IMR-90 (cell line): ENCODE results near the gene VAV3. TPM values are rescaled to one million over a fixed set of nuclear protein-coding genes. Genes with fewer than 3 reads are reported as not detected.

ENCODE experiments used
- ATAC-seq: fragments of 200-7000 bp; cut with Tn5 transposase; 2 replicates; pipeline ENCODE4 v1.9.1; 2020; ENCODE audit warnings: low read depth, mild to moderate bottlenecking, moderate library complexity
- BruUV-seq: library from RNA; stranded (reverse); fragments of 400-500 nt; replicated peaks from 2 replicates; lab custom pipeline; 2021; lab: Mats Ljungman, UMichigan
- CTCF ChIA-PET: fragments of 300-600 bp; formaldehyde crosslinking; extraction: SDS; loops from one replicate; lab custom pipeline; 2021; ENCODE audit warnings: antibody characterized with exemption; lab: Yijun Ruan, JAX
- POLR2A ChIA-PET: fragments of 300-600 bp; sonication (Branson Sonifier 250); formaldehyde crosslinking; loops from one replicate; lab custom pipeline; 2022; ENCODE audit warnings: antibody characterized with exemption; ENCODE audit not compliant: unreplicated experiment; lab: Charles Lee
- DNase-seq: peaks from one replicate; pipeline ENCODE4 v3.0.0; 2013
- H2AFZ ChIP-seq: replicated peaks from 2 replicates; pipeline ENCODE3; 2013; ENCODE audit warnings: low read length, mild to moderate bottlenecking; ENCODE audit not compliant: poor library complexity
- H2AK5ac ChIP-seq: 2 replicates; pipeline ENCODE4 v1.6.1; 2013; ENCODE audit warnings: low read depth, low read length, inconsistent platforms
- H2AK9ac ChIP-seq: replicated peaks from 2 replicates; pipeline ENCODE3; 2013; ENCODE audit warnings: mild to moderate bottlenecking, low read depth, low read length, moderate library complexity; ENCODE audit not compliant: poor library complexity
- H2BK120ac ChIP-seq: 2 replicates; pipeline ENCODE4 v1.6.1; 2013; ENCODE audit warnings: low read depth, low read length, inconsistent platforms
- H2BK15ac ChIP-seq: 3 replicates; pipeline ENCODE4 v1.6.1; 2013; ENCODE audit warnings: low read depth, low read length, inconsistent platforms
- H2BK20ac ChIP-seq: 2 replicates; pipeline ENCODE4 v1.6.1; 2013; ENCODE audit warnings: low read depth, mild to moderate bottlenecking, inconsistent platforms, low read length, moderate library complexity
- H2BK5ac ChIP-seq: 2 replicates; pipeline ENCODE4 v1.6.1; 2013; ENCODE audit warnings: mild to moderate bottlenecking, low read depth, low read length, inconsistent platforms; ENCODE audit not compliant: poor library complexity, severe bottlenecking
- H3K14ac ChIP-seq: replicated peaks from 2 replicates; pipeline ENCODE4 v1.6.1; 2013; ENCODE audit warnings: low read depth, low read length, inconsistent platforms
- H3K18ac ChIP-seq: 2 replicates; pipeline ENCODE4 v1.6.1; 2013; ENCODE audit warnings: low read depth, low read length, control low read depth
- H3K23ac ChIP-seq: 2 replicates; pipeline ENCODE4 v1.6.1; 2013; ENCODE audit warnings: low read depth, low read length, inconsistent platforms
- H3K27ac ChIP-seq: 2 replicates; pipeline ENCODE4 v1.5.1; 2013; ENCODE audit warnings: mild to moderate bottlenecking, control low read depth, low read length; ENCODE audit not compliant: insufficient read depth
- H3K27me3 ChIP-seq: 2 replicates; pipeline ENCODE4 v1.6.1; 2013; ENCODE audit warnings: low read length; ENCODE audit not compliant: control insufficient read depth, insufficient read depth
- H3K36me3 ChIP-seq: 2 replicates; pipeline ENCODE4 v1.6.1; 2013; ENCODE audit warnings: low read length, mixed read lengths; ENCODE audit not compliant: control insufficient read depth, insufficient read depth
- H3K4ac ChIP-seq: 2 replicates; pipeline ENCODE4 v1.6.1; 2013; ENCODE audit warnings: low read depth, low read length, inconsistent platforms
- H3K4me1 ChIP-seq: 2 replicates; pipeline ENCODE4 v1.6.1; 2013; ENCODE audit warnings: low read length, mixed read lengths; ENCODE audit not compliant: control insufficient read depth, insufficient read depth
- H3K4me2 ChIP-seq: 2 replicates; pipeline ENCODE4 v1.6.1; 2013; ENCODE audit warnings: low read depth, mild to moderate bottlenecking, control low read depth, low read length, moderate library complexity
- H3K4me3 ChIP-seq: 2 replicates; pipeline ENCODE4 v1.5.1; 2013; ENCODE audit warnings: low read depth, mild to moderate bottlenecking, control low read depth, low read length, moderate library complexity; ENCODE audit not compliant: insufficient read depth
- H3K56ac ChIP-seq: 2 replicates; pipeline ENCODE4 v1.6.1; 2013; ENCODE audit warnings: low read length, inconsistent platforms; ENCODE audit not compliant: insufficient read depth; ENCODE audit errors: extremely low read depth
- H3K79me1 ChIP-seq, 2 experiments: 2 replicates each; pipeline ENCODE4 v1.6.1; 2013; ENCODE audit warnings: low read length in 2 of 2, inconsistent platforms in 1 of 2, low read depth in 1 of 2
- H3K9ac ChIP-seq: 2 replicates; pipeline ENCODE4 v1.6.1; 2013; ENCODE audit warnings: low read depth, low read length, control low read depth
- H3K9me1 ChIP-seq: 2 replicates; pipeline ENCODE4 v1.6.1; 2013; ENCODE audit warnings: low read length, inconsistent platforms; ENCODE audit not compliant: insufficient read depth
- H3K9me3 ChIP-seq: 2 replicates; pipeline ENCODE4 v1.6.1; 2013; ENCODE audit warnings: low read length; ENCODE audit not compliant: control insufficient read depth, insufficient read depth
- H4K20me1 ChIP-seq: 2 replicates; pipeline ENCODE4 v1.6.1; 2013; ENCODE audit warnings: low read length, inconsistent platforms; ENCODE audit not compliant: insufficient read depth
- H4K5ac ChIP-seq: 2 replicates; pipeline ENCODE4 v1.6.1; 2013; ENCODE audit warnings: mild to moderate bottlenecking, low read depth, low read length, control low read depth
- H4K8ac ChIP-seq, 2 experiments: 2 replicates each; pipeline ENCODE4 v1.6.1; 2013; ENCODE audit warnings: low read depth in 2 of 2, low read length in 2 of 2, control low read depth in 1 of 2, inconsistent platforms in 1 of 2
- H4K91ac ChIP-seq: 2 replicates; pipeline ENCODE4 v1.6.1; 2013; ENCODE audit warnings: low read depth, low read length, inconsistent platforms; ENCODE audit not compliant: insufficient read depth
- BHLHE40 ChIP-seq: fragments of 150-350 bp; IDR thresholded peaks from 2 replicates; pipeline ENCODE4 v1.6.1; 2016; ENCODE audit warnings: mild to moderate bottlenecking, low read depth, low read length
- CEBPB ChIP-seq: IDR thresholded peaks from 2 replicates; pipeline ENCODE4 v1.6.1; 2012; ENCODE audit warnings: low read depth, low read length, improper control_type of control experiment
- CHD1 ChIP-seq: IDR thresholded peaks from 2 replicates; pipeline ENCODE4 v1.6.1; 2012; ENCODE audit warnings: low read depth, low read length, improper control_type of control experiment
- MAFK ChIP-seq: IDR thresholded peaks from 2 replicates; pipeline ENCODE4 v1.6.1; 2012; ENCODE audit warnings: low read depth, low read length, improper control_type of control experiment
- MAZ ChIP-seq: IDR thresholded peaks from 2 replicates; pipeline ENCODE4 v1.6.1; 2012; ENCODE audit warnings: low read depth, mild to moderate bottlenecking, low read length, improper control_type of control experiment, moderate library complexity, borderline replicate concordance
- MXI1 ChIP-seq: IDR thresholded peaks from 2 replicates; pipeline ENCODE4 v1.6.1; 2012; ENCODE audit warnings: low read depth, mild to moderate bottlenecking, low read length, moderate library complexity, borderline replicate concordance
- POLR2A ChIP-seq: IDR thresholded peaks from 2 replicates; pipeline ENCODE4 v1.6.1; 2012; ENCODE audit warnings: mild to moderate bottlenecking, low read depth, low read length
- RAD21 ChIP-seq: IDR thresholded peaks from 2 replicates; pipeline ENCODE4 v1.6.1; 2012; ENCODE audit warnings: low read length, improper control_type of control experiment
- RCOR1 ChIP-seq: IDR thresholded peaks from 2 replicates; pipeline ENCODE4 v1.6.1; 2012; ENCODE audit warnings: mild to moderate bottlenecking, low read length, improper control_type of control experiment; ENCODE audit not compliant: insufficient replicate concordance
- SMC3 ChIP-seq: fragments of 150-350 bp; IDR thresholded peaks from 2 replicates; pipeline ENCODE4 v1.6.1; 2016; ENCODE audit warnings: low read depth, mild to moderate bottlenecking, antibody characterized with exemption, low read length, moderate library complexity
- USF2 ChIP-seq: fragments of 150-350 bp; IDR thresholded peaks from 2 replicates; pipeline ENCODE4 v1.6.1; 2017; ENCODE audit warnings: mild to moderate bottlenecking, antibody characterized with exemption, low read length, low read depth
- dilution Hi-C: fragments of 300-500 bp; cut with HindIII; formaldehyde crosslinking; loops from one replicate; pipeline ENCODE4 v1.14.3; 2018; ENCODE audit warnings: low sequenced_read_pairs; ENCODE audit not compliant: unreplicated experiment
- in situ Hi-C: fragments of 300-500 bp; cut with MboI; formaldehyde crosslinking; loops from 3 replicates; pipeline ENCODE4 v1.14.3; 2019; ENCODE audit warnings: low sequenced_read_pairs, inconsistent platforms, mixed read lengths
- intact Hi-C: fragments of 100-400 bp; cut with micrococcal nuclease; formaldehyde crosslinking; loops from 2 replicates; pipeline ENCODE4 v1.10.0; 2022
- polyA plus RNA-seq, 3 experiments: library from polyadenylated mRNA; depleted of rRNA; stranded (reverse); fragments of >200 nt; gene quantifications; 2 replicates each; pipeline ENCODE4 v1.2.3, GENCODE V29; 2012; ENCODE audit warnings: low replicate concordance in 1 of 3
- total RNA-seq: library from RNA; depleted of rRNA; stranded (reverse); fragments of >200 nt; gene quantifications from 2 replicates; pipeline ENCODE4 v1.2.3, GENCODE V29; 2012

The VAV3 gene
- total and polyA plus RNA-seq, 2 of the 4 experiments (the other 2 are of a cell fraction): 0.12 to 0.18 TPM

DNA sequence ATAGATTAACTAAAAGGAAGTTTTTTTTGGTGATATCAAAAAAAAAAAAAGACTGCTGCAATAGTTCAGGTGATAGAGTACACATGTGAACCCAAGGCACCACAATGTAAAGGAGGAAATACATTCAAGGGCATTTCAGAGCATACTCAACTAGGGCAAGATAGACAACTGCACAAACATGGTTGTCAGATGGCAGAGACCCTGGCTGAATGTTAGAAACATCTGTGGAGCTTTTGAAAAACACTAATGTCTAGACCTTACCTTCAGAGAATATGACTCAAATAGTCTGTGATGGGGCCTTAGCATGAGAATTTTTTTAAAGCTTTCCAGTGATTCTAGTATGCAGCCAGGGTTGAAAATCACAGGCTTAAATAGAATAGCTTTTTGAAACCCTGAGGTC lies 173.6 kb downstream of the VAV3 start:
- Histone ChIP-seq H2AK9ac (no peak overlapping the region), H3K14ac (no peak overlapping the region), H4K5ac (no peak overlapping the region), H3K56ac (no peak overlapping the region), H2AFZ (no peak overlapping the region), H3K4ac (no peak overlapping the region), H2BK15ac (no peak overlapping the region), H3K27ac (no peak overlapping the region), H2BK5ac (no peak overlapping the region), H3K23ac (no peak overlapping the region), H3K4me1 (no peaks in the 10 kb centered on the region), H2BK20ac (no peak overlapping the region), H4K91ac (no peak overlapping the region), H3K9me1 (no peaks in the 10 kb centered on the region), H3K27me3 (no peaks in the 10 kb centered on the region), H3K79me1 (no peaks in the 10 kb centered on the region), H3K4me2 (no peak overlapping the region), H4K20me1 (no peaks in the 10 kb centered on the region), H2AK5ac (no peak overlapping the region), H2BK120ac (no peak overlapping the region), H4K8ac (no peak overlapping the region), H3K18ac (no peak overlapping the region), H3K36me3 (no peaks in the 10 kb centered on the region), H3K4me3 (no peak overlapping the region), H3K9me3 (no peaks in the 10 kb centered on the region), H3K9ac (no peak overlapping the region)
- in situ Hi-C loops (no loop called here), dilution Hi-C loops (no loop called here), intact Hi-C loops (no loop called here)
- no TSS peak for BruUV-seq
- no peak for DNase-seq
- TF ChIP-seq MAFK (no peak), RCOR1 (no peak), CHD1 (no peak), RAD21 (no peak), CEBPB (no peak), BHLHE40 (no peak), MXI1 (no peak), USF2 (no peak), POLR2A (no peak), SMC3 (no peak), MAZ (no peak)
- POLR2A ChIA-PET: no interaction called here
- ATAC-seq: no peak
- CTCF ChIA-PET: no interaction called here
